Neural cell (in vitro differentiated cells): ENCODE data around the gene NFIX.

Source experiments
- EP300 ChIP-seq: fragments of 450-650 bp; conservative IDR thresholded peaks from 2 replicates; pipeline ENCODE4 v1.6.1; 2014; ENCODE audit warnings: antibody characterized with exemption, mild to moderate bottlenecking, moderate library complexity; ENCODE audit not compliant: poor library complexity, severe bottlenecking
- SMC3 ChIP-seq: fragments of 450-650 bp; conservative IDR thresholded peaks from 2 replicates; pipeline ENCODE4 v1.6.1; 2014; ENCODE audit warnings: antibody characterized with exemption, mild to moderate bottlenecking, moderate library complexity; ENCODE audit not compliant: poor library complexity
- TF ChIP-seq, protein P1 (sequence below): fragments of 450-650 bp; IDR thresholded peaks from 2 replicates; pipeline ENCODE4 v1.5.1; 2014; ENCODE audit warnings: antibody characterized with exemption, mild to moderate bottlenecking, moderate library complexity; ENCODE audit not compliant: poor library complexity, severe bottlenecking

GRCh38 chr19:13051557-13052165, 56.4 kb downstream of the NFIX start:
- TF ChIP-seq, protein P1, sequence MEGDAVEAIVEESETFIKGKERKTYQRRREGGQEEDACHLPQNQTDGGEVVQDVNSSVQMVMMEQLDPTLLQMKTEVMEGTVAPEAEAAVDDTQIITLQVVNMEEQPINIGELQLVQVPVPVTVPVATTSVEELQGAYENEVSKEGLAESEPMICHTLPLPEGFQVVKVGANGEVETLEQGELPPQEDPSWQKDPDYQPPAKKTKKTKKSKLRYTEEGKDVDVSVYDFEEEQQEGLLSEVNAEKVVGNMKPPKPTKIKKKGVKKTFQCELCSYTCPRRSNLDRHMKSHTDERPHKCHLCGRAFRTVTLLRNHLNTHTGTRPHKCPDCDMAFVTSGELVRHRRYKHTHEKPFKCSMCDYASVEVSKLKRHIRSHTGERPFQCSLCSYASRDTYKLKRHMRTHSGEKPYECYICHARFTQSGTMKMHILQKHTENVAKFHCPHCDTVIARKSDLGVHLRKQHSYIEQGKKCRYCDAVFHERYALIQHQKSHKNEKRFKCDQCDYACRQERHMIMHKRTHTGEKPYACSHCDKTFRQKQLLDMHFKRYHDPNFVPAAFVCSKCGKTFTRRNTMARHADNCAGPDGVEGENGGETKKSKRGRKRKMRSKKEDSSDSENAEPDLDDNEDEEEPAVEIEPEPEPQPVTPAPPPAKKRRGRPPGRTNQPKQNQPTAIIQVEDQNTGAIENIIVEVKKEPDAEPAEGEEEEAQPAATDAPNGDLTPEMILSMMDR: no peak
- TF ChIP-seq EP300 (no peak), SMC3 (no peak)
